ENCODE measurements around the gene RILPL1.
"Not testable (repeated sequence)": the region's sequence is repeated elsewhere in the genome, so short reads cannot be mapped to it uniquely, and the experiment has no call there.

DNA sequence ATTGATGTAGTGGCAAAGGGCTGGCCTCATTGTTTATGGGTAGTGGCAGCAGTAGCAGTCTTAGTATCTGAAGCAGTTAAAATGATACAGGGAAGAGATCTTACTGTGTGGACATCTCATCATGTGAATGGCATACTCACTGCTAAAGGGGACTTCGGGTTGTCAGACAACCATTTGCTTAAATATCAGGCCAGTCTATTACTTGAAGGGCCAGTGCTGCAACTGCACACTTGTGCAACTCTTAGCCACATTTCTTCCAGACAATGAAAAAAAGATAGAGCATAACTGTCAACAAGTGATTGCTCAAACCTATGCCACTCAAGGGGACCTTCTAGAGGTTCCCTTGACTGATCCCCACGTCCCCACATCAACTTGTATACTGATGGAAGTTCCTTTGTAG is 20.6 kb upstream of the RILPL1 start:
- TF ChIP-seq, protein P1, sequence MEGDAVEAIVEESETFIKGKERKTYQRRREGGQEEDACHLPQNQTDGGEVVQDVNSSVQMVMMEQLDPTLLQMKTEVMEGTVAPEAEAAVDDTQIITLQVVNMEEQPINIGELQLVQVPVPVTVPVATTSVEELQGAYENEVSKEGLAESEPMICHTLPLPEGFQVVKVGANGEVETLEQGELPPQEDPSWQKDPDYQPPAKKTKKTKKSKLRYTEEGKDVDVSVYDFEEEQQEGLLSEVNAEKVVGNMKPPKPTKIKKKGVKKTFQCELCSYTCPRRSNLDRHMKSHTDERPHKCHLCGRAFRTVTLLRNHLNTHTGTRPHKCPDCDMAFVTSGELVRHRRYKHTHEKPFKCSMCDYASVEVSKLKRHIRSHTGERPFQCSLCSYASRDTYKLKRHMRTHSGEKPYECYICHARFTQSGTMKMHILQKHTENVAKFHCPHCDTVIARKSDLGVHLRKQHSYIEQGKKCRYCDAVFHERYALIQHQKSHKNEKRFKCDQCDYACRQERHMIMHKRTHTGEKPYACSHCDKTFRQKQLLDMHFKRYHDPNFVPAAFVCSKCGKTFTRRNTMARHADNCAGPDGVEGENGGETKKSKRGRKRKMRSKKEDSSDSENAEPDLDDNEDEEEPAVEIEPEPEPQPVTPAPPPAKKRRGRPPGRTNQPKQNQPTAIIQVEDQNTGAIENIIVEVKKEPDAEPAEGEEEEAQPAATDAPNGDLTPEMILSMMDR (conservative IDR thresholded peaks at IDR 0.05; ENCODE audit: low read depth, low read length), result not testable (repeated sequence)
- TF ChIP-seq EZH2 (IDR thresholded peaks at IDR 0.05; ENCODE audit: low read length, unreplicated experiment); EZH2phosphoT487 (IDR thresholded peaks at IDR 0.05; ENCODE audit: borderline replicate concordance, low read length): not testable (repeated sequence)

All from PC-3 (cell line).